Right ventricle myocardium inferior (tissue), 1 donor: ENCODE results near the gene STAP1. TPM values are rescaled to one million over a fixed set of nuclear protein-coding genes. Genes with fewer than 3 reads are reported as not detected.
"Not testable (repeated sequence)": the region's sequence is repeated elsewhere in the genome, so short reads cannot be mapped to it uniquely, and the experiment has no call there.

Experiments
- ATAC-seq: fragments of 200-7000 bp; cut with Tn5 transposase; one replicate; pipeline ENCODE4 v1.9.1; 2020; ENCODE audit warnings: mild to moderate bottlenecking, moderate library complexity
- DNase-seq: peaks from one replicate; pipeline ENCODE4 v3.0.0; 2021; ENCODE audit errors: missing footprints
- intact Hi-C: fragments of 100-400 bp; cut with DNase I; formaldehyde crosslinking; loops from one replicate; pipeline ENCODE4 v1.11.0; 2022
- long read RNA-seq: library from polyadenylated mRNA; unstranded; transcript quantifications from one replicate; pipeline ENCODE4 v2.0.0, GENCODE V29; 2021
- total RNA-seq: library from RNA; stranded (reverse); fragmentation: NEBNext Ultra II Directional; extraction: Animal tissue kit (Norgen Biotek cat#: 25700); gene quantifications from one replicate; pipeline ENCODE4 v1.2.1, GENCODE V29; 2021
- donor health status: DM: no; HTN: yes; CAD: no; lungs with severe emphysema.

The STAP1 gene
- total RNA-seq: not detected
- long read RNA-seq: 0 reads

GRCh38 chr4:67558493-67558892, at the start of gene STAP1:
STAP1 (plus strand) TSS chr4:67558727; CDS start chr4:67558810, 83 bp downstream.
- no peak for ATAC-seq
- intact Hi-C loops: no loop called here
- no peak for DNase-seq

- ATAC-seq: no peak
- no peak for DNase-seq
- intact Hi-C loops: no loop called here
These were observed 46.0 kb upstream of the STAP1 start for GRCh38 chr4:67512501-67512900.

- intact Hi-C loops: no loop called here
- peak; percentile 31 for DNase-seq
- ATAC-seq: no peak
These were observed 38.4 kb upstream of the STAP1 start for GRCh38 chr4:67520141-67520540.

GRCh38 chr4:67521506-67521905, 37.0 kb upstream of the STAP1 start:
- intact Hi-C loops: no loop called here
- ATAC-seq (no peak), DNase-seq (no peak)

- ATAC-seq: no peak
- intact Hi-C loops: no loop called here
- no peak for DNase-seq
These were observed 36.3 kb upstream of the STAP1 start for GRCh38 chr4:67522230-67522629.

- intact Hi-C loops: no loop called here
- ATAC-seq: no peak
- DNase-seq: no peak
These were observed 35.5 kb upstream of the STAP1 start for GRCh38 chr4:67522851-67523671.

- intact Hi-C loops, ATAC-seq, DNase-seq: not testable (repeated sequence)
These were observed 34.4 kb upstream of the STAP1 start for GRCh38 chr4:67524140-67524539.

- no peak for ATAC-seq
- intact Hi-C loops: no loop called here
- no peak for DNase-seq
These were observed 27.1 kb upstream of the STAP1 start for GRCh38 chr4:67531379-67531962.

- DNase-seq, ATAC-seq, intact Hi-C loops: not testable (repeated sequence)
These were observed 26.1 kb upstream of the STAP1 start for GRCh38 chr4:67532397-67532796.

- DNase-seq (no peak), ATAC-seq (no peak)
- intact Hi-C loops: no loop called here
These were observed 25.4 kb upstream of the STAP1 start for GRCh38 chr4:67533112-67533511.

GRCh38 chr4:67535280-67535840, 23.2 kb upstream of the STAP1 start:
- intact Hi-C loops: no loop called here
- ATAC-seq (no peak), DNase-seq (no peak)

- DNase-seq (no peak), ATAC-seq (no peak)
- intact Hi-C loops: loop anchor here (10.0 kb wide), 1 partner anchor 805 kb away; no protein-coding TSS in a partner anchor
These were observed 18.7 kb upstream of the STAP1 start for GRCh38 chr4:67539830-67540229.

GRCh38 chr4:67542076-67542475, 16.5 kb upstream of the STAP1 start:
- ATAC-seq (no peak), DNase-seq (no peak)
- intact Hi-C loops: loop anchor here (10.0 kb wide), 1 partner anchor 803 kb away; no protein-coding TSS in a partner anchor

- intact Hi-C loops: loop anchor here (2.0 to 10.0 kb wide), 3 partner anchors 155 to 799 kb away; partner anchors contain the start of gene UBA6
- peak; percentile 100 for ATAC-seq
- DNase-seq: peak; percentile 99
These were observed 13.1 kb upstream of the STAP1 start, which contains the start of gene CENPC for GRCh38 chr4:67545199-67546003. CENPC (minus strand) TSS chr4:67545503; CDS start chr4:67545355, 148 bp downstream.

- intact Hi-C loops: loop anchor here (5.0 to 10.0 kb wide), 2 partner anchors 631 to 799 kb away; no protein-coding TSS in a partner anchor
- no peak for ATAC-seq
These were observed 12.5 kb upstream of the STAP1 start for GRCh38 chr4:67546004-67546356.

GRCh38 chr4:67546971-67547370, 11.6 kb upstream of the STAP1 start:
- intact Hi-C loops: loop anchor here (5.0 to 10.0 kb wide), 2 partner anchors 630 to 798 kb away; no protein-coding TSS in a partner anchor
- no peak for DNase-seq
- ATAC-seq: no peak

More at GRCh38 chr4:67546004-67546356, 12.5 kb upstream of the STAP1 start:
- DNase-seq: no peak

- DNase-seq: no peak
- ATAC-seq: no peak
- intact Hi-C loops: loop anchor here (5.0 to 10.0 kb wide), 2 partner anchors 628 to 796 kb away; no protein-coding TSS in a partner anchor
These were observed 9.4 kb upstream of the STAP1 start for GRCh38 chr4:67549123-67549522.

GRCh38 chr4:67550451-67550850, 8.1 kb upstream of the STAP1 start:
- intact Hi-C loops: no loop called here
- ATAC-seq (no peak), DNase-seq (no peak)

- no peak for DNase-seq
- ATAC-seq: no peak
- intact Hi-C loops: no loop called here
These were observed 7.7 kb upstream of the STAP1 start for GRCh38 chr4:67550857-67551256.
